GM12892 (cell line): ENCODE measurements around the gene C2CD2L.

Experiments
- POLR2A ChIP-seq: IDR thresholded peaks from 2 replicates; pipeline ENCODE4 v1.6.1; 2011; ENCODE audit warnings: low read depth, low read length, control low read depth
- POLR2AphosphoS5 ChIP-seq: IDR thresholded peaks from 2 replicates; pipeline ENCODE4 v1.6.1; 2011; ENCODE audit warnings: low read depth, low read length, control low read depth
- TAF1 ChIP-seq: IDR thresholded peaks from 2 replicates; pipeline ENCODE4 v1.6.1; 2011; ENCODE audit warnings: low read depth, mild to moderate bottlenecking, control low read depth, low read length, borderline replicate concordance

DNA sequence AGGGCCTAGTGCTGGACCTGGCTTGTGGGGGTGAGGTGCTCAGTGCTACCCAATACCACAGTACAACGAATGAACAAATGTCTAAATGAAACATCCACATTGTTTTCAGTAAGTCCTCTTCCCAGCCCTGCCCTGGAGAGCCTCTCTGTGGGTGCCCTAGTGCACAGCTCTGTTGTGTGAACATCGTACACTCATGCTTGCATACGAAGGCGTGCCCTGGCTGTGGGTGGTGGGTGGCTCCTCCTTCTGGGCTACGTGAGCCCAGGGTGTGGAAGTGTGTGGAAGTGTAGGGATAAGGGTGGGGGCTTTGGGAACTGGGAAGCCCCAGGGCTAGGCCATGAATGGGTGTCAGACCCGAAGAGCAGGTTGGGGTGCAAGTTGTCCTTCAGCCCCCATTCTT is 60.8 kb downstream of the C2CD2L start:
- TF ChIP-seq POLR2A (no peak), POLR2AphosphoS5 (no peak), TAF1 (no peak)
